Aorta (tissue), 5 donors: ENCODE results near the gene ARFGEF3. TPM values are rescaled to one million over a fixed set of nuclear protein-coding genes. Genes with fewer than 3 reads are reported as not detected.

ENCODE experiments used
- ATAC-seq: fragments of 200-7000 bp; cut with Tn5 transposase; one replicate; pipeline ENCODE4 v1.9.1; 2022; ENCODE audit warnings: moderate library complexity; ENCODE audit not compliant: low FRiP score
- DNase-seq, 2 donors: peaks; one replicate each; pipeline ENCODE4 v3.0.0-alpha.2; 2020
- H3K27ac ChIP-seq, 2 donors: one replicate each; pipeline ENCODE4 v1.5.1; 2013; ENCODE audit warnings: low read length in 2 of 2, mild to moderate bottlenecking in 2 of 2, moderate library complexity in 2 of 2, control low read depth in 1 of 2, inconsistent platforms in 1 of 2, low read depth in 1 of 2
- H3K27me3 ChIP-seq, 2 donors: one replicate each; pipeline ENCODE4 v1.6.1; 2013; ENCODE audit warnings: control low read depth in 1 of 2, low read length in 1 of 2, mild to moderate bottlenecking in 1 of 2, moderate library complexity in 1 of 2; ENCODE audit not compliant: insufficient read depth in 2 of 2, control insufficient read depth in 1 of 2
- H3K36me3 ChIP-seq, 2 donors: one replicate each; pipeline ENCODE4 v1.6.1; 2013; ENCODE audit warnings: control low read depth in 1 of 2, low read length in 1 of 2, mild to moderate bottlenecking in 1 of 2; ENCODE audit not compliant: insufficient read depth in 2 of 2, control insufficient read depth in 1 of 2
- H3K4me1 ChIP-seq, 2 donors: one replicate each; pipeline ENCODE4 v1.6.1; 2013; ENCODE audit warnings: low read length in 2 of 2, control low read depth in 1 of 2, mild to moderate bottlenecking in 1 of 2, moderate library complexity in 1 of 2; ENCODE audit not compliant: insufficient read depth in 2 of 2, control insufficient read depth in 1 of 2
- H3K4me3 ChIP-seq, 2 donors: one replicate each; pipeline ENCODE4 v1.5.1; 2013; ENCODE audit warnings: low read length in 2 of 2, control low read depth in 1 of 2, mild to moderate bottlenecking in 1 of 2
- H3K9me3 ChIP-seq: one replicate; pipeline ENCODE4 v1.6.1; 2013; ENCODE audit warnings: mild to moderate bottlenecking, low read length; ENCODE audit not compliant: control insufficient read depth
- WGBS, 2 donors: extraction: QIAGEN DNeasy Blood & Tissue Kit; methylation state at CpG; one replicate each; pipeline ENCODE4 v1.1.7; 2013; 5-methylcytosine and 5-hydroxymethylcytosine counted together
- intact Hi-C, 2 donors: fragments of 100-400 bp; cut with DNase I; formaldehyde crosslinking; loops; one replicate each; pipeline versions ENCODE4 v1.14.2 to v1.15.0; 2022
- polyA plus RNA-seq, 2 donors: library from polyadenylated mRNA; stranded (reverse); fragments of 200-250 nt; gene quantifications; one replicate each; pipeline ENCODE4 v1.2.3, GENCODE V29; 2013
- total RNA-seq, 2 donors: library from RNA; stranded (reverse); fragmentation: NEBNext Ultra II Directional; extraction: Animal tissue kit (Norgen Biotek cat#: 25700); gene quantifications; one replicate each; pipeline ENCODE4 v1.2.1, GENCODE V29; 2021
- donor health status: healthy with polysubstance abuse.
- donor health status: Bipolar disorder and iron deficiency.
- donor health status: DM: no; HTN: no; CAD: no.
- donor health status: DM: no; HTN: no; CAD: no.
- donor health status: DM: yes; HTN: yes; CAD: no.

ARFGEF3 gene
- total and polyA plus RNA-seq, 4 donors = 0.10 to 2.5 (median 0.87) TPM

DNA sequence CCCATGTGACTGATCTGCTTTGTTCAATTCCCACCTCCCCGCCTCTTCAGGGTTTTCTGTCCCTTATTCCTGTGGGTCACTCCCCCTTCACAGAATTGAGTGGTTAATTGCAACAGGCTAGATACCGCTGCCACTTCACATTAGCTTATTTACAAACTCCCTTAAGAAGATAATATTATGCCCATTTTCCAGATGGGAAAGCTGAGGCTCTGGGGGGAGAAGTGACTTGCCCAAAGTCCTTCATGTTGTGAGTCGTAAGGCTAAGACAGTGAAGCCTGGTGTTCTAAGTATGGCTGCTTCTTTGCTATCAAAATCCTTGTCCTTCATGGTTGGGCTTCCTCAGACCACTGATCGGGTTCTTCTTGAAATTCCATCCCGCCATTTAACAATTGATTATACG lies 96.5 kb downstream of the ARFGEF3 start:
- intact Hi-C loops = no loop called here
- no peaks in the 10 kb centered on the region for H3K27me3 ChIP-seq
- no peak overlapping the region for H3K27ac ChIP-seq
- DNase-seq = no peak
- H3K4me3 ChIP-seq = no peak overlapping the region
- ATAC-seq = no peak
- WGBS, 2 donors = 94 to 96% methylated on average over 6 of the region's 6 CpGs
- H3K4me1 ChIP-seq = no peaks in the 10 kb centered on the region
- H3K9me3 ChIP-seq = no peaks in the 10 kb centered on the region
- H3K36me3 ChIP-seq = no peaks in the 10 kb centered on the region

DNA sequence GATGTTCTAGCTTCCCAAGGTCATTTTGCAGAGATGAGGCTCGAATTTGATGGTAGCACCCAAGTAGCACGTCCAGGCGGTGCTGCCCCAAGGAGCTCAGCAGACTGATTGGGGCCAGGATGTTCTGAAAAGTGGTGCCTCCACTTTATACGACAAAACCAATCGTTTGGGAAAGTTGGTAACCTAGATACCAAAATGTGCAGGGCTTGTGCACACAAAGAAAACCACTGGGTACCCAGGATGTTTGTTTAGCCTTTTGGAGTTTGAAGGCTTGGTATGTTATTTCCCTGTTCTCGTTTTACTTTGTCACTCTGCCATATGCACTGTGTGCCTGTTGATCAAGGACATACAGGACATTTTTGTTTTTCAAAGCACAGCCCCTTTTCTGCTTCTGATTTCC lies 97.3 kb downstream of the ARFGEF3 start:
- no peak overlapping the region for H3K27ac ChIP-seq
- H3K4me1 ChIP-seq = no peaks in the 10 kb centered on the region
- intact Hi-C loops = no loop called here
- DNase-seq (no peak), ATAC-seq (no peak)
- H3K4me3 ChIP-seq = no peak overlapping the region
- no peaks in the 10 kb centered on the region for H3K27me3 ChIP-seq
- 58 to 62% methylated on average over 6 of the region's 6 CpGs for WGBS, 2 donors
- no peaks in the 10 kb centered on the region for H3K9me3 ChIP-seq
- H3K36me3 ChIP-seq = no peaks in the 10 kb centered on the region

- no peaks in the 10 kb centered on the region for H3K27me3 ChIP-seq
- no peak for ATAC-seq
- no peaks in the 10 kb centered on the region for H3K4me1 ChIP-seq
- H3K4me3 ChIP-seq = no peak overlapping the region
- no peaks in the 10 kb centered on the region for H3K36me3 ChIP-seq
- 59 to 66% methylated on average over 2 of the region's 2 CpGs for WGBS, 2 donors
- no peak for DNase-seq
- intact Hi-C loops = no loop called here
- H3K27ac ChIP-seq = no peak overlapping the region
- no peaks in the 10 kb centered on the region for H3K9me3 ChIP-seq
Measured at GRCh38 chr6:138261116-138261780, 99.5 kb downstream of the ARFGEF3 start.

- no peaks in the 10 kb centered on the region for H3K36me3 ChIP-seq
- WGBS, 2 donors = 90 to 92% methylated on average over 4 of the region's 4 CpGs
- no peak overlapping the region for H3K27ac ChIP-seq
- no peak overlapping the region for H3K4me3 ChIP-seq
- intact Hi-C loops = no loop called here
- H3K9me3 ChIP-seq = no peaks in the 10 kb centered on the region
- ATAC-seq (no peak), DNase-seq (no peak)
- H3K4me1 ChIP-seq = no peaks in the 10 kb centered on the region
- H3K27me3 ChIP-seq = peaks cover 0 to 1% of the 10 kb centered on the region in 2 donors
Measured at GRCh38 chr6:138263963-138264362, 102.2 kb downstream of the ARFGEF3 start.

DNA sequence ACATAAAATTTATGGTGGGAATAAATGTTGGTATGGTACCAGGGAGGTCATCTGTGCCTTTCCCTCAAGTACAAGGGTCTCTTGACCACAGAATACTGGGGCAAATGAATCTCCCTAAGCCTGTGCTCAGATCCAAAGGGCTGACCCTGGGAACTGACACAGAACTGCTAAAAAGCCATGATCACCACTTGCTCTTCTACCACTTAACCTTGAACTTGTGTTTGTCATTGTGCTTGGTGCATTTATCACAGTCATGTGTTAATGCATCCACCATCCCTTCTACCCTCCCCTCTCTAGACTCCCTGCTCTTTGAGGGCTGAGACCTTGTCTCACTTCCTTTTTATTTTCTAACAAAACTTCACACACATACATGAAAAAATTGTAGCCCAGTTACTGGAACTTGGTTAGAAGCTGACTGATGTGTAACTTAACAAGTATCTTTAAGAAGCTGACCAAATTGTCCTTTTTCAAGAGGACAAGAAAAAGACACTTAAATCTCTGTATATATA lies 102.7 kb downstream of the ARFGEF3 start:
- intact Hi-C loops = no loop called here
- Histone ChIP-seq H3K27ac (no peak overlapping the region), H3K4me1 (no peaks in the 10 kb centered on the region), H3K9me3 (no peaks in the 10 kb centered on the region), H3K27me3 (peaks cover 0 to 1% of the 10 kb centered on the region in 2 donors), H3K4me3 (no peak overlapping the region), H3K36me3 (no peaks in the 10 kb centered on the region)
- no peak for DNase-seq
- ATAC-seq = no peak

- Histone ChIP-seq H3K4me3 (no peak overlapping the region), H3K27me3 (peaks cover 0 to 1% of the 10 kb centered on the region in 2 donors), H3K36me3 (no peaks in the 10 kb centered on the region), H3K4me1 (no peaks in the 10 kb centered on the region), H3K9me3 (no peaks in the 10 kb centered on the region), H3K27ac (no peak overlapping the region)
- intact Hi-C loops = no loop called here
- ATAC-seq (no peak), DNase-seq (no peak)
- WGBS, 2 donors = 91 to 98% methylated on average over 3 of the region's 3 CpGs
Measured at GRCh38 chr6:138266095-138266494, 104.4 kb downstream of the ARFGEF3 start.

- Histone ChIP-seq H3K9me3 (no peaks in the 10 kb centered on the region), H3K27ac (no peak overlapping the region), H3K4me1 (no peaks in the 10 kb centered on the region), H3K36me3 (no peaks in the 10 kb centered on the region), H3K4me3 (no peak overlapping the region), H3K27me3 (peaks cover 0 to 1% of the 10 kb centered on the region in 2 donors)
- intact Hi-C loops = no loop called here
- ATAC-seq (no peak), DNase-seq (no peak)
- 72 to 79% methylated on average over 11 of the region's 11 CpGs for WGBS, 2 donors
Measured at GRCh38 chr6:138267971-138268895, 106.5 kb downstream of the ARFGEF3 start.

DNA sequence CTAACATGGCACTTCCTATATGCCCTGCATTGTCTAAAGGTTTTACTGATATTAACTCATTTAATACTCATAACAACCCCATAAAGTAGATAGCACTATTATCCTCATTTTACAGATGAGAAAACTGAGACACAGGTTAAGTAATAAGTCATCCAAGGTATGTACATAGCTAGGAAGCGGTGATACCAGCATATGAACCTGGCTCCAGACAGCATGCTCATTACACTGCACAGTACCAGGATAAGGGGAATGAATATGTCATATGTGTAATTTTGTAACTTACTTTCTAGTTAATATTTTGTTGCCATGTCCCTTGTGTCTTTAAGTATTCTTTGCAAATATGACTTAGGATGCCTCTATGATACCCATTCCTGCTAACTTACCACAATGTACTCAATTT lies 109.7 kb downstream of the ARFGEF3 start:
- Histone ChIP-seq H3K9me3 (no peaks in the 10 kb centered on the region), H3K36me3 (no peaks in the 10 kb centered on the region), H3K4me3 (no peak overlapping the region), H3K4me1 (no peaks in the 10 kb centered on the region), H3K27me3 (peaks cover 0 to 1% of the 10 kb centered on the region in 2 donors), H3K27ac (no peak overlapping the region)
- WGBS, 2 donors = 98 to 99% methylated on average over 1 of the region's 1 CpG
- ATAC-seq = no peak
- DNase-seq = no peak
- intact Hi-C loops = loop anchor here in 1 of 2 donors (10.0 kb wide), 1 partner anchor 157 kb away; no protein-coding TSS in a partner anchor
